GM23248 (cell line): Measurements from ENCODE around the gene DTNB.

Experiments used
- EZH2 ChIP-seq: fragments of 200-600 bp; sonication (generic); IDR thresholded peaks from 2 replicates; pipeline ENCODE4 v1.6.1; 2018; ENCODE audit warnings: antibody characterized with exemption, mild to moderate bottlenecking; ENCODE audit not compliant: insufficient read depth, poor library complexity, severe bottlenecking
- EZH2phosphoT487 ChIP-seq: fragments of 200-600 bp; sonication (generic); IDR thresholded peaks from 2 replicates; pipeline ENCODE4 v1.6.1; 2018; ENCODE audit warnings: antibody characterized with exemption, moderate library complexity, mild to moderate bottlenecking, low read depth; ENCODE audit not compliant: insufficient read depth

GRCh38 chr2:25598332-25598731 is 75.0 kb downstream of the DTNB start:
- TF ChIP-seq EZH2 (no peak), EZH2phosphoT487 (no peak)
